Measurements from ENCODE around the gene MAN1C1.

DNA sequence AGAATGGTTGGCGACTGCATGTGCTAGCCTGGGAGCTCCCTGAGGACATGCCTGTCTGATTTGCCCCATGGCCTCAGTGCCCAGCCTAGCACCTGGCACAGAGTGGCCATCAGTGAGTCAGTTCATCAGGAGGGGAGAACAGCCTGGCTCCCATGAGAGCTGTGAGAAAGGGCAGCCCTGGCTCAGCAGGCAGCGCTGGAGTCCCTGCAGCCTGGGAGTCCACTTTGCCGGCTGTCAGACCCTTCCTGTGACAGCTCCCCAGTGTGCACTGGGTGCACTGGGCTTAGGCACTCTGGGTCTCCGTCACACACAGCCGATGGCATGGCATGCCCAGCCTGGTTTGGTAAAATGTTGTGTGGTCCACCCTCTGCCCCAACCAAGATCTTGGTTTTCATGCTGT is 44.5 kb upstream of the MAN1C1 start:
- TF ChIP-seq EP300 (IDR thresholded peaks at IDR 0.05) (no peak), POLR2A (IDR thresholded peaks at IDR 0.05) (no peak)
- TF ChIP-seq, protein P1, sequence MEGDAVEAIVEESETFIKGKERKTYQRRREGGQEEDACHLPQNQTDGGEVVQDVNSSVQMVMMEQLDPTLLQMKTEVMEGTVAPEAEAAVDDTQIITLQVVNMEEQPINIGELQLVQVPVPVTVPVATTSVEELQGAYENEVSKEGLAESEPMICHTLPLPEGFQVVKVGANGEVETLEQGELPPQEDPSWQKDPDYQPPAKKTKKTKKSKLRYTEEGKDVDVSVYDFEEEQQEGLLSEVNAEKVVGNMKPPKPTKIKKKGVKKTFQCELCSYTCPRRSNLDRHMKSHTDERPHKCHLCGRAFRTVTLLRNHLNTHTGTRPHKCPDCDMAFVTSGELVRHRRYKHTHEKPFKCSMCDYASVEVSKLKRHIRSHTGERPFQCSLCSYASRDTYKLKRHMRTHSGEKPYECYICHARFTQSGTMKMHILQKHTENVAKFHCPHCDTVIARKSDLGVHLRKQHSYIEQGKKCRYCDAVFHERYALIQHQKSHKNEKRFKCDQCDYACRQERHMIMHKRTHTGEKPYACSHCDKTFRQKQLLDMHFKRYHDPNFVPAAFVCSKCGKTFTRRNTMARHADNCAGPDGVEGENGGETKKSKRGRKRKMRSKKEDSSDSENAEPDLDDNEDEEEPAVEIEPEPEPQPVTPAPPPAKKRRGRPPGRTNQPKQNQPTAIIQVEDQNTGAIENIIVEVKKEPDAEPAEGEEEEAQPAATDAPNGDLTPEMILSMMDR (IDR thresholded peaks at IDR 0.05), result no peak

Measured in sigmoid colon (tissue), 4 donors.